SK-N-DZ (cell line): ENCODE results near the gene TPBG. TPM values are rescaled to one million over a fixed set of nuclear protein-coding genes. Genes with fewer than 3 reads are reported as not detected.

Experiments used
- DNase-seq: peaks from one replicate; pipeline ENCODE4 v3.0.0-alpha.2; 2015; ENCODE audit warnings: low spot score
- polyA plus RNA-seq, 2 experiments: library from polyadenylated mRNA; depleted of rRNA; stranded (reverse); fragments of >200 nt; gene quantifications; 2 replicates each; pipeline ENCODE4 v1.2.3, GENCODE V29; 2014

The TPBG gene
- polyA plus RNA-seq (2014; cell fraction: cytosol; rRNA removed): 11.1 and 12.1 TPM in 2 replicates
- 18.3 and 21.1 TPM in 2 replicates for polyA plus RNA-seq (2014; cell fraction: nucleus; rRNA removed)

GRCh38 chr6:82363428-82364086, at the start of gene TPBG:
Gene TPBG, plus strand, starts transcription at chr6:82363817. Its CDS starts 1,145 bp downstream, at chr6:82364962.
- peak; percentile 56 for DNase-seq

GRCh38 chr6:82322386-82322785, 41.2 kb upstream of the TPBG start:
- no peak for DNase-seq

- no peak for DNase-seq
These were observed 33.9 kb upstream of the TPBG start for GRCh38 chr6:82329766-82330165.

- DNase-seq: no peak
These were observed 33.3 kb upstream of the TPBG start for GRCh38 chr6:82330171-82330804.

- DNase-seq: peak; percentile 2
These were observed 32.4 kb upstream of the TPBG start for GRCh38 chr6:82331031-82331773.

GRCh38 chr6:82333781-82334180, 29.8 kb upstream of the TPBG start:
- no peak for DNase-seq

- DNase-seq: no peak
These were observed 25.8 kb upstream of the TPBG start for GRCh38 chr6:82337688-82338257.

- peak; percentile 24 for DNase-seq
These were observed 15.5 kb upstream of the TPBG start for GRCh38 chr6:82348130-82348529.

- DNase-seq: no peak
These were observed 9.8 kb upstream of the TPBG start for GRCh38 chr6:82353848-82354247.

GRCh38 chr6:82360552-82360951, 3.1 kb upstream of the TPBG start:
- no peak for DNase-seq

GRCh38 chr6:82361631-82362030, 2.0 kb upstream of the TPBG start:
- no peak for DNase-seq

GRCh38 chr6:82362144-82362543, 1.5 kb upstream of the TPBG start:
- DNase-seq: no peak

GRCh38 chr6:82362878-82363427, 664 bp upstream of the TPBG start:
- no peak for DNase-seq

- peak; percentile 44 for DNase-seq
These were observed 734 bp downstream of the TPBG start for GRCh38 chr6:82364087-82365015.

GRCh38 chr6:82365016-82365795, 1.6 kb downstream of the TPBG start:
- DNase-seq: peak; percentile 46

GRCh38 chr6:82367704-82368103, 4.1 kb downstream of the TPBG start:
- no peak for DNase-seq

GRCh38 chr6:82370788-82371187, 7.2 kb downstream of the TPBG start:
- DNase-seq: no peak

- no peak for DNase-seq
These were observed 8.4 kb downstream of the TPBG start for GRCh38 chr6:82371799-82372546.

- no peak for DNase-seq
These were observed 9.0 kb downstream of the TPBG start for GRCh38 chr6:82372656-82373055.
